H9 (cell line): ENCODE data around the gene UMAD1. TPM values are rescaled to one million over a fixed set of nuclear protein-coding genes. Genes with fewer than 3 reads are reported as not detected.

Experiments
- DNase-seq: peaks from one replicate; pipeline ENCODE4 v3.0.0-alpha.2; 2017
- H2AFZ ChIP-seq: one replicate; pipeline ENCODE4 v1.6.1; 2013; ENCODE audit warnings: mild to moderate bottlenecking, low read length, control low read depth, moderate library complexity
- H2AK5ac ChIP-seq: 2 replicates; pipeline ENCODE4 v1.6.1; 2013; ENCODE audit warnings: low read length, control low read depth, mixed read lengths; ENCODE audit not compliant: insufficient read length
- H2BK120ac ChIP-seq: one replicate; pipeline ENCODE4 v1.6.1; 2013; ENCODE audit warnings: low read depth, mild to moderate bottlenecking, low read length, control low read depth, inconsistent platforms; ENCODE audit not compliant: poor library complexity, severe bottlenecking
- H2BK12ac ChIP-seq: 2 replicates; pipeline ENCODE4 v1.6.1; 2013; ENCODE audit warnings: low read length, control low read depth, mixed read lengths, low read depth; ENCODE audit not compliant: insufficient read length
- H2BK15ac ChIP-seq: 2 replicates; pipeline ENCODE4 v1.6.1; 2013; ENCODE audit warnings: low read depth, low read length, control low read depth
- H2BK20ac ChIP-seq: one replicate; pipeline ENCODE4 v1.6.1; 2013; ENCODE audit warnings: low read depth, mild to moderate bottlenecking, low read length, control low read depth, inconsistent platforms; ENCODE audit not compliant: poor library complexity, severe bottlenecking
- H2BK5ac ChIP-seq: 2 replicates; pipeline ENCODE4 v1.6.1; 2013; ENCODE audit warnings: low read length, control low read depth, mixed read lengths; ENCODE audit not compliant: insufficient read length
- H3K14ac ChIP-seq: 2 replicates; pipeline ENCODE4 v1.6.1; 2013; ENCODE audit warnings: low read length, control low read depth; ENCODE audit not compliant: insufficient read depth
- H3K18ac ChIP-seq: 2 replicates; pipeline ENCODE4 v1.6.1; 2013; ENCODE audit warnings: low read depth, mild to moderate bottlenecking, mixed read lengths, low read length, control low read depth; ENCODE audit not compliant: insufficient read length
- H3K23ac ChIP-seq: 2 replicates; pipeline ENCODE4 v1.6.1; 2013; ENCODE audit warnings: low read length, control low read depth, mixed read lengths, low read depth; ENCODE audit not compliant: insufficient read length
- H3K23me2 ChIP-seq: 2 replicates; pipeline ENCODE4 v1.6.1; 2013; ENCODE audit warnings: low read depth, mild to moderate bottlenecking, mixed read lengths, low read length, control low read depth; ENCODE audit not compliant: insufficient read length, poor library complexity, severe bottlenecking
- H3K27ac ChIP-seq: 2 replicates; pipeline ENCODE4 v1.5.1; 2013; ENCODE audit warnings: low read length, control low read depth, mixed read lengths, low read depth; ENCODE audit not compliant: insufficient read length
- H3K27me3 ChIP-seq: 2 replicates; pipeline ENCODE4 v1.6.1; 2013; ENCODE audit warnings: low read length, control low read depth, inconsistent platforms; ENCODE audit not compliant: insufficient read depth
- H3K4ac ChIP-seq: 2 replicates; pipeline ENCODE4 v1.6.1; 2013; ENCODE audit warnings: low read depth, mild to moderate bottlenecking, control low read depth, inconsistent platforms, low read length, moderate library complexity
- H3K4me1 ChIP-seq: 2 replicates; pipeline ENCODE4 v1.6.1; 2013; ENCODE audit warnings: low read length, control low read depth, inconsistent platforms; ENCODE audit not compliant: insufficient read depth
- H3K4me2 ChIP-seq: 2 replicates; pipeline ENCODE4 v1.6.1; 2013; ENCODE audit warnings: low read length, control low read depth, mixed read lengths; ENCODE audit not compliant: insufficient read length, insufficient read depth
- H3K56ac ChIP-seq: 2 replicates; pipeline ENCODE4 v1.6.1; 2013; ENCODE audit warnings: low read depth, mild to moderate bottlenecking, mixed read lengths, low read length, control low read depth; ENCODE audit not compliant: insufficient read length
- H3K79me1 ChIP-seq: 2 replicates; pipeline ENCODE4 v1.6.1; 2013; ENCODE audit warnings: low read depth, mild to moderate bottlenecking, moderate library complexity, low read length, control low read depth, inconsistent platforms; ENCODE audit not compliant: insufficient read depth, poor library complexity, severe bottlenecking
- H3K79me2 ChIP-seq: 2 replicates; pipeline ENCODE4 v1.6.1; 2013; ENCODE audit warnings: low read length, control low read depth, inconsistent platforms; ENCODE audit not compliant: insufficient read depth
- H3K9ac ChIP-seq: 2 replicates; pipeline ENCODE4 v1.6.1; 2013; ENCODE audit warnings: low read length, control low read depth, mixed read lengths; ENCODE audit not compliant: insufficient read length; ENCODE audit errors: extremely low read depth
- H3K9me3 ChIP-seq: one replicate; pipeline ENCODE4 v1.6.1; 2013; ENCODE audit warnings: low read depth, low read length, inconsistent platforms; ENCODE audit not compliant: control insufficient read depth
- H3T11ph ChIP-seq: one replicate; pipeline ENCODE4 v1.6.1; 2013; ENCODE audit warnings: mild to moderate bottlenecking, low read length, control low read depth, inconsistent platforms
- H4K20me1 ChIP-seq: one replicate; pipeline ENCODE4 v1.6.1; 2013; ENCODE audit not compliant: control insufficient read depth, insufficient read length, insufficient read depth
- H4K5ac ChIP-seq: 2 replicates; pipeline ENCODE4 v1.6.1; 2013; ENCODE audit warnings: low read depth, mild to moderate bottlenecking, mixed read lengths, low read length, control low read depth; ENCODE audit not compliant: insufficient read length
- H4K8ac ChIP-seq: replicated peaks from 2 replicates; pipeline ENCODE4 v1.6.1; 2013; ENCODE audit warnings: low read length, control low read depth, mixed read lengths, low read depth; ENCODE audit not compliant: insufficient read length
- H4K91ac ChIP-seq: 2 replicates; pipeline ENCODE4 v1.6.1; 2013; ENCODE audit warnings: low read depth, mild to moderate bottlenecking, moderate library complexity, mixed read lengths, low read length, control low read depth; ENCODE audit not compliant: insufficient read length
- H3K27ac Mint-ChIP-seq, 3 experiments: 2 replicates in 2 of 3; 3 replicates in 1 of 3; pipeline ENCODE4 v1.8.0; 2020 to 2021; ENCODE audit warnings: mixed read lengths in 3 of 3, mild to moderate bottlenecking in 1 of 3, moderate library complexity in 1 of 3
- H3K27me3 Mint-ChIP-seq: 2 replicates; pipeline ENCODE4 v1.8.0; 2021; ENCODE audit warnings: low read depth, mild to moderate bottlenecking, moderate library complexity, mixed read lengths
- H3K36me3 Mint-ChIP-seq, 3 experiments: 2 replicates in 2 of 3; 3 replicates in 1 of 3; pipeline ENCODE4 v1.8.0; 2020 to 2021; ENCODE audit warnings: low read depth in 3 of 3, mixed read lengths in 3 of 3; ENCODE audit not compliant: insufficient read depth in 1 of 3
- H3K4me1 Mint-ChIP-seq, 2 experiments: 2 replicates each; pipeline ENCODE4 v1.8.0; 2020; ENCODE audit warnings: mixed read lengths in 2 of 2
- H3K4me3 Mint-ChIP-seq, 2 experiments: 2 replicates in 1 of 2; 3 replicates in 1 of 2; pipeline ENCODE4 v1.8.0; 2020 to 2021; ENCODE audit warnings: mild to moderate bottlenecking in 2 of 2, mixed read lengths in 2 of 2, moderate library complexity in 1 of 2
- H3K9me3 Mint-ChIP-seq, 2 experiments: 2 replicates in 1 of 2; 3 replicates in 1 of 2; pipeline ENCODE4 v1.8.0; 2020; ENCODE audit warnings: mild to moderate bottlenecking in 2 of 2, mixed read lengths in 2 of 2, moderate library complexity in 1 of 2
- WGBS: extraction: QIAGEN DNeasy Blood & Tissue Kit; methylation state at CpG from one replicate; pipeline ENCODE4 v1.1.7; 2013; ENCODE audit warnings: missing lambda C conversion rate, low lambda C conversion rate, mixed read lengths; ENCODE audit not compliant: insufficient read length; ENCODE audit errors: extremely low coverage; 5-methylcytosine and 5-hydroxymethylcytosine counted together
- total RNA-seq: library from RNA; stranded (reverse); gene quantifications from 2 replicates; pipeline ENCODE4 v1.2.1, GENCODE V29; 2021
- TF ChIP-seq, protein P1 (sequence below): fragments of 200-600 bp; sonication (generic); conservative IDR thresholded peaks from 3 replicates; pipeline ENCODE4 v1.8.0; 2021; ENCODE audit warnings: antibody characterized with exemption, mild to moderate bottlenecking

Gene UMAD1
- total RNA-seq, 1 experiment from 2014 or later: 8.9 TPM

DNA sequence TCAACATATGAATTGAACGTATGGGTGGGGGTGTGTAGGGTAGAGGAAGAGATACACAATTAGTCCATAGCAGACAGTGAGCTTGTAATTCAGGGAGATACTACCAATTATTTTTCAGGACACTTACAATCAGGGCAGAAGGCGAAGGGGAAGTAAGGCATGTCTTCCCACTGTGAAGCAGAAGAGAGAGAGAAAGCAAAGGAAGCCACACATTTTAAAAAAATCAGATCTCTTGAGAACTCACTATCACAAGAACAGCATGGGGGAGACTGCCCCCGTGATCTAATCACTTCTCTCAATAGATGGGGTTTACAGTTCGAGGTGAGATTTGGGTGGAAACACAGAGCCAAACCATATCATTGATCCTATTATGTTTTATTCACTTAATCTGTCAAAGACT, 194.2 kb downstream of the UMAD1 start:
- H2BK15ac ChIP-seq: no peak overlapping the region
- H3K27me3 ChIP-seq: no peaks in the 10 kb centered on the region
- no peak overlapping the region for H3T11ph ChIP-seq
- H3K4me1 Mint-ChIP-seq: peaks cover 21 to 30% of the 10 kb centered on the region in 2 experiments
- H4K91ac ChIP-seq: no peak overlapping the region
- H4K5ac ChIP-seq: no peak overlapping the region
- no peak overlapping the region for H3K18ac ChIP-seq
- no peaks in the 10 kb centered on the region for H3K27me3 Mint-ChIP-seq
- no peaks in the 10 kb centered on the region for H3K23me2 ChIP-seq
- H3K79me2 ChIP-seq: no peaks in the 10 kb centered on the region
- H4K8ac ChIP-seq: no peak overlapping the region
- H3K4me3 Mint-ChIP-seq: no peak overlapping the region
- TF ChIP-seq, protein P1, sequence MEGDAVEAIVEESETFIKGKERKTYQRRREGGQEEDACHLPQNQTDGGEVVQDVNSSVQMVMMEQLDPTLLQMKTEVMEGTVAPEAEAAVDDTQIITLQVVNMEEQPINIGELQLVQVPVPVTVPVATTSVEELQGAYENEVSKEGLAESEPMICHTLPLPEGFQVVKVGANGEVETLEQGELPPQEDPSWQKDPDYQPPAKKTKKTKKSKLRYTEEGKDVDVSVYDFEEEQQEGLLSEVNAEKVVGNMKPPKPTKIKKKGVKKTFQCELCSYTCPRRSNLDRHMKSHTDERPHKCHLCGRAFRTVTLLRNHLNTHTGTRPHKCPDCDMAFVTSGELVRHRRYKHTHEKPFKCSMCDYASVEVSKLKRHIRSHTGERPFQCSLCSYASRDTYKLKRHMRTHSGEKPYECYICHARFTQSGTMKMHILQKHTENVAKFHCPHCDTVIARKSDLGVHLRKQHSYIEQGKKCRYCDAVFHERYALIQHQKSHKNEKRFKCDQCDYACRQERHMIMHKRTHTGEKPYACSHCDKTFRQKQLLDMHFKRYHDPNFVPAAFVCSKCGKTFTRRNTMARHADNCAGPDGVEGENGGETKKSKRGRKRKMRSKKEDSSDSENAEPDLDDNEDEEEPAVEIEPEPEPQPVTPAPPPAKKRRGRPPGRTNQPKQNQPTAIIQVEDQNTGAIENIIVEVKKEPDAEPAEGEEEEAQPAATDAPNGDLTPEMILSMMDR: no peak
- no CpG with 5 or more reads among the region's 4 CpGs for WGBS
- H2AFZ ChIP-seq: no peak overlapping the region
- H3K27ac Mint-ChIP-seq: peak overlapping the region; percentile 15 to 78 (median 19)
- H3K23ac ChIP-seq: no peak overlapping the region
- no peak overlapping the region for H2BK20ac ChIP-seq
- no peak overlapping the region for H3K4ac ChIP-seq
- H3K36me3 Mint-ChIP-seq: no peaks in the 10 kb centered on the region
- no peak overlapping the region for H2AK5ac ChIP-seq
- DNase-seq: no peak
- no peaks in the 10 kb centered on the region; the same call in 1 of the 2 replicates for H3K4me1 ChIP-seq
- no peak overlapping the region for H3K9ac ChIP-seq
- no peaks in the 10 kb centered on the region for H3K9me3 Mint-ChIP-seq
- no peak overlapping the region for H2BK12ac ChIP-seq
- no peak overlapping the region for H3K14ac ChIP-seq
- H3K27ac ChIP-seq: no peak overlapping the region
- H3K9me3 ChIP-seq: no peaks in the 10 kb centered on the region
- no peak overlapping the region for H2BK5ac ChIP-seq
- H3K4me2 ChIP-seq: no peak overlapping the region
- H4K20me1 ChIP-seq: no peaks in the 10 kb centered on the region
- no peaks in the 10 kb centered on the region for H3K79me1 ChIP-seq
- no peak overlapping the region for H3K56ac ChIP-seq
- no peak overlapping the region for H2BK120ac ChIP-seq
